GM18867 (cell line): ENCODE results near the gene MUC13.

Experiments
- ATAC-seq: cut with Tn5 transposase; IDR thresholded peaks from one replicate; pipeline ENCODE4 v1.9.1; 2021; ENCODE audit warnings: mild to moderate bottlenecking, moderate library complexity; ENCODE audit not compliant: unreplicated experiment

Gene MUC13

DNA sequence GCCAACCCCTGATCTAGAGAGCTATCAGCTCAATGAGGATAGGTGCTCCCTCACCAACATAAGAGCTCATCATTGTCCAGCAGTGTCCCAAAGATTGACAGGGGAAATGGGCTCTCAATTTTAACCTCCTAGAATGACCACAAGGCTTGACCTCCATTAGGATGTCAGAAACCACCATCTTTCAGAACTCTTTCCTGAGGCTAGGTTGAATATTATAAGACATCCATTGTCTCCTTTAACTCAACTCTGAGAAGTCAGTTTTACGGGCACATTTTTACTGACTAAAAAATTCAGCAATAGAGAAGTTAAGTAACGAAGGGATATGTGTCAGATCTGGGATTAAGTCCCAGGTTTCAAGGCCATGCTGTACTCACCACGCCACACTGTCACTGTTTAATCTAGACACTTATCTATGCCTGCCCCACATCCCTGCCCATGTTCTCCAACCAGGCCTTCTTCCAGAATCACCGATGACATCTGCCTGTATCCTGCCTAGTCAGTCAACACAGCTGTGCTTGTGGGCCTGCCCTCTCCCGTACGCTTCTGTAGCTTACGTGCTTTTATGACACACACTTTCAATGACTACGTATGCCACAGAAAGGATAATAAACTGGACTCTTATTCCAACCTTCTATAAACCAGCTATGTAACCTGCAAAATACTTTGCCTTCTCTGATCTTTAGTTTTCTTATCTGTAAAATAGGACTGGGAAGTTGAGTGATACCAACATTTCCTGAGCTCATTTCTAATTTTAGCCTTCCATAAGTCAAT lies 17.1 kb upstream of the MUC13 start:
- ATAC-seq = no peak

DNA sequence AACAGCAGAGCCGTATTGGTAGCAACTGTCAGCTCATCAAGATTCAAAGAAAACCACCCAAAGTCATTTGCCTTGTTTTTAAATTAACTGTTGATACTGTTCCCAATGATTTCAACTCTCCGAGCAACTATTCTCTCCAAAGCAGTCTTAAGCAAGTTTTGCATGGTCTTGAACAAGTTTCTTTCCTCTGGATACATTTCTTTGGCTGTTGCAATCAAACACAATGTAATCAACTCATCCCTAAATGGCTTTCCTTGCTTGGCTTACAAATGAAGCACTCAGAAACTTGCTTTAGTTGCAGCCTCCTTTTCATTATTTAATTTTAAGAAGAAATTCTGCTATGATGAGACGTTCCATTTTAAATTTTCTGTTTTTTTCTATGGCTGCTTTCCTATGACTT lies 15.5 kb upstream of the MUC13 start:
- no peak for ATAC-seq

DNA sequence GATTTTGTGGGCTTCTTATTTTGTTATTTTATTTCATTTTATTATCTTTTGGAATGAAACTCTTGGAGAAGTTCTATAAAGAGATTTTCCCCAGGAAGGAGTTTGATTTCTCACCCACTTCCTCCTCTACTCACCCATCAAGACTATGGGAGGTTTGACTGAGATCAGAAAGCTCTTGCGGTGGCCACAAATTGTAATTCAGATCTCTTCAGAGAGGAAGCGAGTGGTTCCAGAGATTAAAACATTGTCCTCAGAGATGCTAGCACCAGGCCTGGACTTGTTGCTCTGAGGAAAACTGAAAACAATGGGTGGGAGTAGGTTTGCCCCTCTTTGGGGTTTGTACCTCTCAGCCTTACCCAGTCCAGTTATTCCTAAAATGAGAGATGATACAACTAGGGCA lies 8.1 kb upstream of the MUC13 start:
- no peak for ATAC-seq

DNA sequence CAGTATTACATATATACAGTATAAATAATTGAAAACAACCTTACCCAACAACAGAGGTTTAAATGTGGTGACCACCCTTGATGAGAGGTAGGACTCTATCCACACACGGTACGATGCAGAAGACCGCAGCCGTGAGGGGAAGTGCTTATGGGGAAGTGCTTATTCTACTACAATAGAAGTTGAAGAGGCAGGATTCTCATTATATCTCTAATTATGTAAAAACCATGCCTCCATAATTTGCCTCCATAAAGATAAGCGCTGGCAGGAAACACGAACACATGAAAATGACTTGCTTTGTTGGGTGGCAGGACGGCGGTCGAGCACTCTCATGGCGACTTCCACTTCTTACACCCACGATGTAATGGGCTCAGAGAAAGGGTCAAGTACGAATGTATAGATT lies 7.2 kb upstream of the MUC13 start:
- ATAC-seq = no peak

DNA sequence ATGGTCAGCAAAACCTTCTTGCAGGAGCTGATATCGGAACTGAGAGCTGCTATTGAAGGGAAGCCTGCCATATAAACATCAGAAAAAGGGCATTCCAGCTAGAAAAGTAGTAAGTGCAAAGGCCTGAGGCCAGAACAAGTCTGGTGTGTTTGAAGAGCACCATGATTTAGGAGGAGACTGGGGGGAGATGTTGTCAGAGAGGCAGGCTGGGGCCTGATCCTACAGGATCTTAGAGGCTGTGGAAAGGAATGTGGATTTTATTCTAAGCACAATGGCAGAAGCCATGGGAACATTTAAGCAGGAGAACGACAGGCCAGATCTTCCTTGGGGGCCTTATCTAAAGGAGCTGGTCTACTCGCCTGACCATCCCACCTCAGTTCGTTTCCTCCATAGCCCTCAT lies 5.1 kb upstream of the MUC13 start:
- ATAC-seq = no peak

DNA sequence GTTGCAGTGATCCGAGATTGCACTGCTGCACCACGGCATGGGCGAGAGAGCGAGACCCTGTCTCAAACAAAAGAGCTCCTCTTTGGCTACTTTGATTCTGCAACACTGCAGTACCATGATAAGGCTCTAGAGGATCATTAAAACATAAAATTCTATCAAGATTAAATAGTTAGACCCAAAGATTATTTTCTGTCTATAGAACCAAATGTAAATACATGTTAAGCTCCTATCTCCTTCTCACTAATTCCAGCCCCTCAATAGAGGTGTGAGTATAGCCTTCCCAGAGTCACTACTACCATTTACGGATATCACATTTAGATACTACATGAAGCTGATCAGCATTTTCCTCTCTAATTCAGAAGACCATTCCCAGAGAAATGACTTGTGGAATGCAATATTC lies 4.3 kb upstream of the MUC13 start:
- no peak for ATAC-seq

DNA sequence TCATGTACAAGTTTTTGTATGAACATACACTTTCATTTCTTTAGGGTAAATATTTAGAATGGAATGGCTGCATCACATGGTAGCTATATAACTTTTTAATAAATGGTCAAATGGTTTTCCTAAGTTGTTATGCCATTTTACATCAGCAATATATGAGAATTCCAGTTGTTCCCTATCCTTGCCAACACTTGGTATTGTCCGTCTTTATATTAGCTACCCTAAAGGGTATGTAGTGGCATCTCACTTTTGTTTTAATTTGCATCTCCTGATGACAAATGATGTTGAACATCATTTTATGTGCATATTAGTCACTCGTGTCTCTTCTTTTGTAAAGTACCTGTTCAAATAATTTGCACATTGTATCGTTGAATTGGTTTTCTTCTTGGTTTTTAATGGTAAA lies 2.5 kb upstream of the MUC13 start:
- ATAC-seq = no peak

DNA sequence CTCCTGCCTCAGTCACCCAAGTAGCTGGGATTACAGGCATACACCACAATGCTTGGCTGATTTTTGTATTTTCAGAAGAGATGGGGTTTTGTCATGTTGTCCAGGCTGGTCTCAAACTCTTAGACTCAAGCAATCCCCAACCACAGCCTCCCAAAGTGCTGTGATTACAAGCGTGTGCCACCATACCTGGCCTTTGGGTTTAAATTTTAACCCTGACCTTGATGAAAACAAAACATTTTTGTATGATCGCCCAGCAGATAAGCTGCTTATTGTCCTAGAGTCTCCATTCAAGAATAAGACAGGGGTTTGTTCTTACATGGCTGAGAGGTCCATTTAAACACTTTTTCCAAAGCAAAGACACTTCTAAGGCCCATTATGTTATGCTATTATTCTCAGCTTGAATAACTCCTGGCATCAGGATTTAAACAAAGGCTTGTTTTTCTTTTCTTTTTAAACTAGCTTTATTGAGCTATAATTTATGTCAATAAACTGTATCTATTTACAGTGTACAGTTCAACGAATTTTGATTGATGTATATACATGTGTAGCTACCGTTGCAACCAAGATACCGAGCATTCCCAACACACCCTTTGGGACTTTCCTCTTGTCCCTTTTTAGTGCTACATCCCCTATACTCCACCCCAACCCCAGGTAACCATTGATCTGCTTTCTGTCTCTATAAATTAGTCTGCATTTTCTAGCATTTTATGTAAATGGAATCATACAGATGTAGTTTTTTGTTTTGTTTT lies 1.4 kb upstream of the MUC13 start:
- no peak for ATAC-seq

DNA sequence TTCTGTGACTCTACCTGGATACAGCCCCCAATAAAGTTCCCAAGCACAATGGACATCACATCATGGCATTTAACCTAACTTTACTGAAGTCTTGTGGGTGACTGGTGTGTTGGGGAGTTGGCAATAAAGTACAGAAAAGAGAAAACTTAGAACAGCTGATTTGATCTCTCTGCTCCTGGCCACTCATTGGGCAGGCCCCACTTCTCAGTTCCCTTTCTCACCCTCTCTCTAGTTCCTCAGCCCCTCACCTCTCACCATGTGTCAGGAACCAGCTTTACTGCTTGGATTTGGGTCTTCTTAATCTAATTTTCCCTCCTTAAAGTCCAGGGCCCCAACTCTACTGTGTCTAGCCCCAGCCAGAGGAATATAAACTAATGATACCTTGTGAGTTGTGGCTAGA lies 713 bp upstream of the MUC13 start:
- peak; percentile 76 for ATAC-seq

DNA sequence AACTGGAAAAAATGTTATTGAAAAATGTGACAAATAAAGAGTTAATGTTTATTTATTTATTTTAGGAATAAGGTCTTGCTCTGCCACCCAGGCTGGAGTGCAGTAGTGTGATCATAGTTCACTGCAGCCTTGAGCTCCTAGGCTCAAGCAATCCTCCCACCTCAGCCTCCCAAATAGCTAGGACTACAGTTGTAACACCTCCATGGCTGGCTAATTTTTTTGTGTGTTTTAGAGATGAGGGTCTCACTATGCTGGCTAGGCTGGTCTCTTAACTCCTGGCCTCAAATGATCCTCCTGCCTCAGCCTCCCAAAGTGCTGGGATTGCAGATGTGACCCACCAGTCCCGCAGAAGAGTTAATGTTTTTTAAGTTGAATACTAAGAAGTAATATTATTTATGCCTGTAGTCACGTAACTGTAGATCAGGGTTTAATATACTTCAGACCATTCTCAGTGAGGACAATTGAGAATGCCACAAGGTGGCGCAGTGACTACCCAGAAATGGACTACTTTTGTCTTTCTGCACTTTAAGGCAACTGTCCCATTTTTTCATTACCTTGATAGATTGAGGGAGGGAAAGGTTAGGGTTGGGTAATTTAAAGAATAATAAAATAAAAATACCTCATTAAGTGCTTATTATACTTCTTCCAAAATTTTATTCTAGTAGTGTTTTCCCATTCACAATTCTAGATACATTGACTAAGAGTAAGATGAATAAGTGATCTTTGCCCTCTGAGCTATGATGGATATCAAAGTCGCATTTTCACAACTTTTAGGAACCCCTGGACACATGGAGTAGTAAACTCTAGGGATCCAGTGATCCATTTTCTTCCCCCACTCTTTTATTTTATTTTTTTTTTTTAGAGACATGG lies 6.0 kb downstream of the MUC13 start:
- ATAC-seq = no peak

DNA sequence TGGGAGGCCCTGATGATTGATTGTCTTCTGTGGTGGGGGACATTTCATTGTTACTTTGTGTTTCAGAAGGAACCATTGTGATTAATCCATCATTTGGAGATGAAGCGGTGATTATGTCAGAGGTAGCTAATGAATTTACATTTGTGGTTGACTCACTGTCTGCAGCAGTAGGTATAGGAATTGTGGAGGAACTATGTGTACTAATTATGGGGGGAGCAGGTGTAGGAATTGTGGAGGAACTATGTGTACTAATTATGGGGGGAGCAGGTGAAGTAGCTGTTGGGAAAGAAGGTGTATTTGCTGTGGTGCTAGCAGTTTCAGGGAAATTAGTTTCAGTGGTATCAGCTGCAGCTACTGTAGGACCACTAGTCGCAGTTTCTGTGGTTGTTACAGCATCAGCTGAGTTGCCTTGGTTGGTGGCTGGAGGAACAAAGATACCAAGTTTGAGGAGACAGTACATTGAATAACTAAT lies 6.9 kb downstream of the MUC13 start:
- ATAC-seq = peak; percentile 70

DNA sequence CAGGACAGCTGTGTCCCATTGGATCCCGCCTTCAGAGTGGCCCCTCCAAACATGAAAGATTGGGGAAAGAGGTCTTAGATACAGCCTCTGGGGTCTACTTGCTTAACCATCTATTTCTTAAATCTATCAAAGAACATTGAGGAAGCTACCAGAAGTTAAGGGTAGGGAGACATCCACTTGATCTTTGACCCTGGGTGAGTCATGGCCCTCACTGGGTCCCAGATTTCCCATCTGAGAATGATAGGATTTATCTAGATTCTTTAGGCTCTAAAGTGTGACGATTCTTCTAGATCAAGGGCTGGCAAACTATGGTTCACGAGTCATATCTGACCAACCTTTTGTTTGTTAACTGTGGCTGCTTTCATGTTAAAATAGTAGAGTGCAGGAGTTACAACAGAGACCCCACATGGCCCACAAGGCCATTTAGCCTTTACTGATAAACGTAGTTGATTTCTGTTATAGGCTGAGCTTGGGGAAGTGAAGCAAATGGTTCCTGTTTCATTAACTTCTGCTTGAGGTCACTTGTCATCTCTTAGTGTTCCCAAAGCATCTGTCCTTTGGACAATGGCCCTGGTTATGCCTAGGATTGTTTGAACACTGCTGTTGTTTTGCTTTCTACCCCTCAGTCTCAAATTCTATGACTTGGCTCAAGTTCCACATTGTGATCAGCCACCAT lies 8.0 kb downstream of the MUC13 start:
- no peak for ATAC-seq

DNA sequence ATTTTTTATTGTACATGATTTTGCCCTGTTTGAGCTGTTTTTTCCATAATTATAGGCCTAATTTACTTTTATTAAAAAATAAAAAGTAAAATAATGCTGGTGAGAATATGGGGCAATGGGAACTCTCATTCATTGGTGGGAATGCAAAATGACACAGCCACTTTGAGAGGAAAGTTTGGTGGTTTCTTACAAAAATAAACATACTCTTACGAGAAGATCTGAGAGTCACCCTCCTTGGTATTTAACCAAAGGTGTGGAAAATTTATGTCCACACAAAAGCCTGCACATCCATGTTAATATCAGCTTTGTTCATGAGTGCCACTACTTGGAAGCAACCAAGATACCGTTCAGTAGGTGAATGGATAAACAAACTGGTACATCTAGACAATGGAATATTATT lies 9.8 kb downstream of the MUC13 start:
- ATAC-seq = no peak

DNA sequence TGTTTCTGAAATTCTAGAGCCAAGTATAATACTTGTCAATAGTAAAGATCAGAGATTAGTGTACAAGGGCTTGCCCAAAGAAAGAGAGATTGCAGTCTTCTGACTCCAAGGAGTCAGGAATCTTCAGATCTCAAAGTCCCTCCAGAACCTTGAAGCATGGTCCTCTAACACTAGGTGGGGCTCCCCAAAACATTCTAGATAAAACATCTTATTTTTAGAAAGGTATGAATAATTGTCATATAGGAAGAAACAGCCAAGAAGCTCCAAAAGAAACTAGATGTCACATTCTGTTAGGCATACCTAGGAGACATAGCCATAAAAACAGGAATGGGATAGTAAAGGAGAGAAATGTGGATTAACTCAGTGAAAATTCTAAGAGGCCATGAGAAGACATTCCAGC lies 10.7 kb downstream of the MUC13 start:
- ATAC-seq = no peak

DNA sequence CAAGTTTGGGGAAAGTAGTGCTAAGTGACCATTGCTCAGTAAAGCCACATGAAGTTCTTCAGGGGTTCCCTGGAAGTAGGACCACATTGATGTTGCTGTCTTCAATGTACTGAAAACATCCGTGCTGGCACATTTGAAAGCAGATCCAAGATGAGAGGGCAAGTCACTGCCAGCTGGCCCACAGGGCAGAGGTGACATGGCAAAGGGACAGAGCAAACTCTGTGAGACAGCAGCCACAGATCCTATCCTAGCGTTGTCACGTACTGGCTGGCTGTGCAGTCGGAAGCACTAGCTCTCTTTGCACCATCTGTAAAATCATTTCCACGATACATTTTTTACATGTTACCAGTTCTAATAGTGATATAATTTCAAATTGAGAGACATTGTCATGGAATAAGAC lies 13.8 kb downstream of the MUC13 start:
- ATAC-seq = no peak

DNA sequence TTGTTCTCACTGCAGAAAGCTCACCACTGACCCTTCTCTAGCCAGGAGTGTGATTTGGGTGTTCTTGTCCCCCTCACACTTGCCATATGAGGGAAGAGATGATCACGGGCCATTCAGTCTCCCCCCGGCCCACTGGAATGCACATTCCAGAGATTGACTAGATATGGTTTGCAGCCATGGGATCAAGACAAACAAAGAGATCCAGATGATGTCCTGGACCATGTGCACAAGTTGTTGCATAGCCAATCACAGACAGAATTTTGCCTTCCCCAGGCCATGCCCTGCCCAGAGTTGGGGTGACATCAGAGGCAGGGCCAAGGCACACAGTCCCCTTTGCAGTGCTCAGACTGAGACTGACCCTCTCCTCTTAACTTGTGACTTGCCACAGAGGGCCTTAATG lies 14.8 kb downstream of the MUC13 start:
- no peak for ATAC-seq

DNA sequence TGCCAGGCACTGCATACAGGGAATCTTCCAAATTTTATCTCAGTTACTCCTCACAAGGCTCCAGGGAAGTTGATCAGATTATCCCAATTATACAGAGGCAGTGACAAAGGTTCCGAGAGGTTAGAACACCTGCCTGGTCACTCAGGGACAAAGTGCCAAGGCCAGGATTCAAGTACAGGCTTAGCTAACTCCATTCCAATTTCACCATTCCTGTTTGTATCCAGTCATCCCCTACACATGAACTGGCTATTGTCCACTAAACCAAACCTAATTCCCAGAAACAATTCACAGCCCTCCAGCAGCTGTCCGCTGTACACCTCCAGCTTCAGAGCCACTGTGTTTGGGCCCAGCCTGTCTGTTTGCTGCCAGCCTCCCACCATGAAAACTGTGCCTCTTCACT lies 16.0 kb downstream of the MUC13 start:
- ATAC-seq = no peak

DNA sequence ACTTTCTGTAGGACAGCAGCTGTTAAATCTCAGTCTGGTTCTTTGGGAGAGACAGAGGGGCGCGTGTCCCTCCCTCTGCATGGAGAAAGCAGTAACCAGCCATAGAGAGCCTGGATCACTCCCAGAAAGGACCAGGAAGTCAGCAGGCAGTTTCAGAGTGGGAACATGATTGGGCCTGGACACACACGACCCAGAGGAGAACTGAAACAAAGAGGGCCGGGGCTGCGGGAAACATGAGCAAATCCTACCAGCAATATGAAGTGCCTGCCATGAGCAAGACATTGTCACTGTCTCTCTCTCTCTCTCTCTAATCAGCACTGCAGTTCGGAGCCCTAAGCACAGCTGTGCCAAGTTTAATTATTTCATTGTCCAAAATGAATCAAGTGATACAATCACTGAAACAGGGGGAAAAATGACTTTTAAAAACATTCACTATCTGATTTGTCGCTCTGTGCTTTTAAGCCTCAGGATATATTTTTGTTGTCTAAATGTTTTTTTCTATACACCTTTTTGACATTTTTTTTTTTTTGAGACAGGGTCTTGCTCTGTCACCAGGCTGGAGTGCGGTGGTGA lies 17.6 kb downstream of the MUC13 start:
- no peak for ATAC-seq

DNA sequence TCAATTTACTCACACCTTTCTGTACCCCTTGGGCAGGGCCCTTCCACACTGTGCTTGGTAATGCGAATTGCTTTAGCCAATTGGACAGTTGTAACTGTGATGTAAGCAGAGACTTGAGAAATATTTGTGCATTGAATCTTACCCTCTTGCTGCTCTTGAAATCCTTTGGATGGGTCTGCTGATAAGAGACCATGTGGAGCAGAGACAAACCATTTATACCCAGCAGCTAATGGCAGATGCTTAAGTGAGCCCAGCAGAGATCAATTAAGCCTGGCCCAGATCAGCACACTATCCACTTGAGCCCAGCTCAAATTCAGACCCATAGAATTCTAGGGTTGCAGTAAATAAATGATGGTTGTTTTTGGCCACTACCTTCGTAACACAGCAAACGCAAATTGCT lies 19.3 kb downstream of the MUC13 start:
- ATAC-seq = no peak

DNA sequence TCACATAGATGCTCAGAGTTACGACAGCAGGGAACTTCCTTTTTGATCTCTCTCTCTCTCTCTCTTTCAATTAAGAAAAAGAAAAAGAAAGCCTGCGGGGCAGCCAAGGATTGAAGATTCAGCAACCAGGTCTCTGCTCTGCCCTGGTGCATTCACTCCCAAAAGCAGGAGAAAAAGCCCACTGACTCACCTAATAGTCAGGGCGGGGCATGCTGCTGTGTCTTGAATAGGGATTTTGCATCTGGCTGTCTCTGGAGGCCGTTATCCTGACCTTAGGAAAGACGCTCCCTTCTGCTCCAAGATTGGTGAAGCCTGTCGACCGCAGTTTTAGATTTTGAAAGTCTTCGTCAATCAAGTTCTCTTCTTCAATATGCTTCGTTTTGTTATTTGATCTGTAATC lies 26.6 kb downstream of the MUC13 start:
- no peak for ATAC-seq
